C4-2B (cell line): Measurements from ENCODE around the gene ZFP36L1.

Experiments used
- ZFX ChIP-seq: fragments of 450-650 bp; IDR thresholded peaks from 2 replicates; pipeline ENCODE4 v1.6.1; 2017
- TF ChIP-seq, protein P1 (sequence below): fragments of 450-650 bp; conservative IDR thresholded peaks from 2 replicates; pipeline ENCODE4 v1.5.1; 2017; ENCODE audit warnings: mild to moderate bottlenecking

DNA sequence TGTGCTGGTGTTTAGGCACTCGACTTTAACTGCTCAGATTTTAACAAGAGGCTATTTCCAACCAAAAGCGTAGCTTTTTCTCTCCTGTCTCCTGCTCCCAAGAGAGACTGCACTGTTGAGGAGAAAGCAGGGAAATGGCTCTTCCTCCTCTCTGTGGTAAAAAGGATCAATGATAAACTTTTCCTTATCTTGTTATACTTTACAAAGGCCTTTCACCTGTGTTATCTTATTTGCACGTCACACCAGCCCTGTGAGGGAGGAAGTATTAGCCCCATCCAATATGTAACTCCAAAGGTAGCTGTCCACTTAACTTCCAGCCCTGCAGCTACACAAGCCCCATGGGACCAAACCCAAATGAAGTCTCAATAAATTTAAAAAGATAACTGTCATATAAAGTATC is 32.9 kb upstream of the ZFP36L1 start:
- TF ChIP-seq, protein P1, sequence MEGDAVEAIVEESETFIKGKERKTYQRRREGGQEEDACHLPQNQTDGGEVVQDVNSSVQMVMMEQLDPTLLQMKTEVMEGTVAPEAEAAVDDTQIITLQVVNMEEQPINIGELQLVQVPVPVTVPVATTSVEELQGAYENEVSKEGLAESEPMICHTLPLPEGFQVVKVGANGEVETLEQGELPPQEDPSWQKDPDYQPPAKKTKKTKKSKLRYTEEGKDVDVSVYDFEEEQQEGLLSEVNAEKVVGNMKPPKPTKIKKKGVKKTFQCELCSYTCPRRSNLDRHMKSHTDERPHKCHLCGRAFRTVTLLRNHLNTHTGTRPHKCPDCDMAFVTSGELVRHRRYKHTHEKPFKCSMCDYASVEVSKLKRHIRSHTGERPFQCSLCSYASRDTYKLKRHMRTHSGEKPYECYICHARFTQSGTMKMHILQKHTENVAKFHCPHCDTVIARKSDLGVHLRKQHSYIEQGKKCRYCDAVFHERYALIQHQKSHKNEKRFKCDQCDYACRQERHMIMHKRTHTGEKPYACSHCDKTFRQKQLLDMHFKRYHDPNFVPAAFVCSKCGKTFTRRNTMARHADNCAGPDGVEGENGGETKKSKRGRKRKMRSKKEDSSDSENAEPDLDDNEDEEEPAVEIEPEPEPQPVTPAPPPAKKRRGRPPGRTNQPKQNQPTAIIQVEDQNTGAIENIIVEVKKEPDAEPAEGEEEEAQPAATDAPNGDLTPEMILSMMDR: no peak
- no peak for TF ChIP-seq ZFX
